Islet of Langerhans (tissue), 1 donor: ENCODE data around the gene ANKRD22.
"Not testable (repeated sequence)": the region's sequence is repeated elsewhere in the genome, so short reads cannot be mapped to it uniquely, and the experiment has no call there.

Source experiments
- FAIRE-seq: peaks from one replicate; lab custom pipeline; 2011; peaks lifted over from hg19 to GRCh38; lab: Jason Lieb, UNC

The ANKRD22 gene

DNA sequence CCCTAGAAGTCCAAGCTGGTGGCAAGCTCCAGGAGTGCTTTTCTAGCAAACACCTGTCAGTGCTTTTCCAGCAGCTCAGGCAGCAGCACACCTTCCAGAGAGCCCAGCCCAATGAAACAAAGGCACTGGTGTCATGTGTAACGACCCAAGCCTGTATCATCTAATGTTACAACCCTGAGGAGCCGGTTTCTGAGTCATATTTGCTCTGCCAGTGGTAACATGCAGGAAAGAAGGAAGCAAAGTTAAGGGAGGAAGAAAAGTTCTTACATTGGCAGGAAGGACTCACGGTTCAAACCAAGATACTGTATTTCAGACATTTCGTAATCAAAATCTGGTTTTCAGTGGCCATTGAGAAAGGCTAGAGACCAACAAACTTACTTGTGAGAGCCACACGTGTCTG is at the start of gene ANKRD22:
ANKRD22 (minus strand) TSS at position 139 of the 400 bp plus-strand sequence. CDS start 237 bp downstream, outside the sequence.
- peak; percentile 21 for FAIRE-seq

DNA sequence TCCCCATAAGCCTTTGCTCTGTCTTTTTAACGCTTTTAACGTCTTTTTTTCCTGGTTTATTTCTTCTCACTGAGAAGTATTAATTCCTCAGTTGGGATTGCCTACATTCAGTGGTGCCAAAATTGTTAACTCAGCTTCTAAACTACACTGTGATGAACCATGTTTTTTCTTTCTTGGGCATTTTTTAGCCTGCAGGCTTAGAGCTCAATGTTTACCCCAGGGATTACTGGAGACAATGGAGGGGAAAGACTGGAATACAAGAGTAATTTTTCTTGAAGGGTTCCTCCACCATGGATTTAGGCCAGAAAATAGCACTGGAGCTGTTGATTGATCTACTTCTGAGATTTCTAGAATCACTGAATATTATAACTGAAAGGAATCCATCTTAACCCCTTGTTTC is 48.2 kb upstream of the ANKRD22 start:
- FAIRE-seq: no peak

DNA sequence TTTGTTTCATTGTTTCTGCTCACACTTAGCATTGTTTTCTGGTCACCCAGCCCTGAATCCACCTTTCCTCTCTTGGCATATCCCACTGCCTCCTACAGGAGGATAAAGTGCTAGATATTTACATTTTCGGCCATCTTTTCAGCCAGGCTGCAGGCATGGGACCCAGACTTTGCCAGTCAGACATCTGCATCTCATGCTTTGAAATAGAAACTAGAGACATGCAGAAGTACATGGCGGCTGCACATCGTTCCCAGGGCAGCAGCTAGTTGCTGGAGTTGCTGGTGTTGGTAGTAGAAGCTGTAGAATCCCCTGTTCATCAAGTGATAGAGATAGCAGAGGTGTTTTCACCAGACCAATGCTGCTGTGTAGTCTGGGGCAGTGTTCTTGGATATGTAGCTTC is 47.1 kb upstream of the ANKRD22 start:
- FAIRE-seq: no peak

DNA sequence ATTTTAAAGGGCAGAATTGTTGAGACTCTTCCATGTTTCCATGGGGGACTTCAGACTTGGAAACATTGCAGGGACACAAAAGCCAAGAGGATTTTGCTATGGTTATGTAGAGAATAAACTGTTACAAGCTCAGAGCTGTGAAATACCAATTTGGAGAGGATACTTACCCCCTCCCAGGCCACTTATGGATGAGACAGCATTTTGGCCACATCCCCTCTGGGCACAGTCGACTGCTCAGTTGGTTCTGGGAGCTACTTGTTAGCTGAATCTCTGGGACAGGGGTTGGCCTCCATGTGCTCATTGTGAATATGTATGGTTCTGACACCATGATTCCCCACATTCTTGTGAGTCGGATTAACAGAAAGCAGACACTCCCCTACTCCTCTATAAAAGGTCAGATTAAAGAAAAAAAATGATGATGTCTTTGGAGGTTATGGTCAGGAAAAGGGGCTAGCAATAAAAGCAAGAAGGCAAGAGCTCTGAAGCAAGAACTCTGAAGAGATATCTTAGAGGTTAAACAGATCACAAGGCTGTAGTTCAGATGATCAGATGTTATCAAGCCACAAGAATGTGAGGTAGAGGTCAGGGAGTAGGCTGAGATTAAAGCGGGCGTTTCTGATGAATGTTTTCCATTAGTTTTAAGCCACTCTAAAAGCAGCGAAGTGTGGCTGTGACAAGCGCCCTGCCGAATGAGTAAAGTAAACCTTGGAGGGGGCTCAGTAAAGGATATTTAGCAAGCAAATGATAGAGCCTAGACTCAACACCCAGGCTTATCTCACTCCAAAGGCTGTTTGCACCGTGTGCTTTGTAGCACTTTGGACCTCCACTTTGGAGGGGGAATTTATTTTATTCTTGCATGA is 45.6 kb upstream of the ANKRD22 start:
- FAIRE-seq: peak; percentile 13

DNA sequence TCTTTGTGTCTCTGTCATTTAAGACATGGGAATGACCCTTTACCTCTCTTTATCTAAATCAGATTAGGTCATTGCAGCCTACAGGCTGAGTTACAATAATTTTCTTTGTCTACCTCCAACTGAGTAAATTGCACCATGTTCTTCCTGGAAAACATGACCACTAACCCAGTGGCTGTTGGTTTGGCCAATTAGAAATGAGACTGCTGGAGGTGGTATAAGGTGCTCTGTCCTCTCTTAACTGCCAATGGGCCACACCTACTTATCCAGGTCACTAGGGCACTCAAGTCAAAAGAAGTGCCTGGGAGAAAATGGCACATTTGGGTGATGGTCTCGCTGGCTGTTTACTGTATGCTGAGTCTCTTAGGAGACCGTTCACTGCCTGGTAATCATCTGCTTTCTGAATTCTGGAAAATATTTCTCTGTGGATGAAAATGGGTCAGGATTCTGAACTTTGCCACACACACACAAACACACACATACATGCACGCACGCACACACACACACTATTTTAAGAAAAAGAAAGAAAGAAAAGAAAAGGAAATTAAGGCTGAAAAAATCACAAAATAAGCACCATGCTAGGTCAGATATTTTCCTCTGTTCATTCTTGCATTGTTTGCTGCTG is 44.8 kb upstream of the ANKRD22 start:
- FAIRE-seq: no peak

DNA sequence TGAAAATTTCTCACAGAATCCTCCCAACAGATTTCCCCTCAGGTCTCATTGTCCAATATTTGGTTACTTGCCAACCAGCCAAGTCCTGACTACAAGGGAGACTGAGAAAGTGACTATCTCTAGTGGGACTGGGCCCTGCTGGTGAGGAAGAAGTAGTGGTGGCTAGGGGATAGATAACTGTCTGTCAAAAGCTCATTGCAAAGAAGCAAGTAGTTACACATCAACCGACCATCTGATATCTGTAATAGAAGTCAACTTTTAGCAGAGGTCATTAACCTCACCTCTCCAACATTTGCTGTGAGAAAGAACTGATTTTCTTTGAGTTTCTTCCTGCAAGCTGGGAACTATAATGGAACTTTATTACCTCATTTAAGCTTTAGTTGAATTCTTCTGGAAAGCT is 43.6 kb upstream of the ANKRD22 start:
- FAIRE-seq: no peak

DNA sequence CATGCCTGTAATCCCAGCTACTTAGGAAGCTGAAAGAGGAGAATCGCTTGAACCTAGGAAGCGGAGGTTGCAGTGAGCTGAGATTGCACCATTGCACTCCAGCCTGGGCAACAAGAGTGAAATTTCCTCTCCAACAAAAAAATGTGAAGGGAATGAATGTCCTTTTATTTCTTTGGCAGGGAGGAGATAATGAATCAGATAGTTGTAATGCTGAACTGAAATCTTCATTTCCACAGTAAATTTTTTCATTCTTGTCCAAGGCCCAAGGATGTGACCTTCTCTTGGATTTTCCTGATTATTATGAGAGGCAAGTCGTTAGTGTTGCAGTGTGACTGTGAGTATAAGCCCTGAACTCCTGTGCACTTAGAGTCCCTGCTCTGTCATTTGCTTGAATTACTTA is 42.0 kb upstream of the ANKRD22 start:
- no peak for FAIRE-seq

DNA sequence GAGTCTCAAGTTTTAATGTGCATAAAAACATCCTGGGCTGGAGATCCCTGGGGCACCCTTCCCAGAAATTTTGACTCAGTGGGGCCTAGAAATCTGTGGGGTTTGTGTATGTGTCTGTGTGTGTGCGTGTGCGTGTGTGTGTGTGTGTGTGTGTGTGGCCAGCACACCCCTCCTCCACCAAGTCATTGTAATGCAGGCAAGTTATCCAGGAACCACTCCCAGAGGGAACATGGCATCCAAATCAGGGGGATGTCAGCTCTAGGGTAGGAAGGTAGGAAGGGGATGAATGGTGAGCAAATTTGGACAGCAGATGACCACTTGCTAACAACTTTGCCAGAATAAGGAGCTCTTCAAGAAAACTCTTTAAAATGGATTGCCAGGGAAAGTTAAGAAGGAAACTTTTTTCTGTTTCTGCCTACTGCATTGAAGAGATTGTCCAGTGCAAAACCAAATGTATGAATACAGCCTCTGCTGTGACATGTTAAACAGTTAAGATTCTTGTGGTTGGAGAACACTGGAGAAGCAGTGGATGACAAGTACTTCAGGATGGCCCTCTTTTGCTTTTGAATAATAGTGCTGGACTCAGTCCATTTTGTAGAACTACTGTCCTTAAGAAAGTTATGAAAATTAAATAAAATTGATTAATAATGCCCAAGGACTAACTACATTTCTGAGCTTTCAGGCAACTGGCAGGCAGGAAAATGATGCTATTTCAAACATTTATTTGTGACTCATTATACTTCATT is 40.8 kb upstream of the ANKRD22 start:
- no peak for FAIRE-seq

DNA sequence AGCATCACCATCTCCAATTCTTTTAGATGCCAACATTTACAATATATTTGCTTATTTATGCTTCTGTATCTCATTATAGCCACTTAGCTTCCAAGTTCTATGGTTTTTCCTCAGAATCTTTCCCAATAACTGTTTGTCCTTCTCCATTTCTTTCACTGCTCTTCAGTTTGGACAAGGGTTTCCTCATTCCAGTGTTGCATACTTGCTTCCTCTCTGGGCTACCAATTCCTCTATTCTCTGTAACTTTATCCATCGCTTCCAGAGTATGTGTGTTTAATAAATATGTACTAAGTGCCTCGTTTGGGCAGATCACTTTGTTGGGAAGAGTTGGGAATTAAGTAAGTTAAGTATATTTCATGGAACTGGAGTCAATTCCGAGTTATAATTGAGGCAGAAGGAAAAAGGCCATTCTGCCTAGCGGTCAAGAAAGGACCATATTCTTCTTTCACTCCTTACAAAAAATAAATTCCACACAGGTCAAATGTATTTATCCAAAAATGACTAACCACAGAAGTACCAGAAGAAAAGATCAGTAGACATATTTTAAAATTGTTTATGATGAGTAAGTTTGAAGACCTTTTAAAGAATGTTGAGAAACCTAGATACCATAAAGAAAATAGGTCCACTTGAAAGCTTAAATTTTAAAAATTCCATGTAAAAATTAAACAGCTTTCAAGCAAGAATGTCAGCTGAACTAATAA is 39.2 kb upstream of the ANKRD22 start:
- FAIRE-seq: no peak

DNA sequence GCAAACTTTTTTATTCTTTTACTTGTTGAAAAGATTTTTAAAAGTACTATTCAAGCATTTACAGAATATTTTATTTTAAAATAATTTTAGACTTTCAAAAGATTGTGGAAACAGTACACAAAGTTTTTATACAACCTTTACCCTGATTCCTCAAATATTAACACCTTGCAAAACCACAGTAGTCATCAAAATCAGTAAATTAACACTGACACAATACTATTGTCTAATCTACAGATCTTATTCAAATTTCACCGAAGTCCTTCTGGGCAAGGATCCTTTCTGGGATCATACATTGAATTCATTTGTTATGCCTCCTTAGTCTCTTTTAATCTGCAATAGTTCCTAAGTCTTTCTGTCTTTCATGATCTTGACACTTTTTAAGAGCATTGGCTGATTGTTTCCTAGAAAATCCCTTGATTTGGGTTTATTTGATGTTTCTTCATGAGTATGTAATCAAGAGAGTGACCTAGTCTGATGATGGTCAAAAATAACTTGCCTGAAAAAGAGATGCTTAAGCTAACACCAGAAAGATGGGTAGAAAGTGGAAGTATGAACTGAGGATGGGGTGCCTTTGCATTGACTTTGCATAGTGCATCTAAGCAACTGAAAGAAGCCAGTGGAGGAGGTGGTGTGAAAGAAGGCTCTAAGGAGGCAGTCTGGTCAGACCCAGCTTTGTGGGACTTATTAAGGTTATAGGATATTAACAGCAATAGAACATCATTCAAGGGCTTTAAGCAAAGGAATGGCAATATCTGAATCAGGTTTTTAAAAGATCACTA is 38.1 kb upstream of the ANKRD22 start:
- no peak for FAIRE-seq

DNA sequence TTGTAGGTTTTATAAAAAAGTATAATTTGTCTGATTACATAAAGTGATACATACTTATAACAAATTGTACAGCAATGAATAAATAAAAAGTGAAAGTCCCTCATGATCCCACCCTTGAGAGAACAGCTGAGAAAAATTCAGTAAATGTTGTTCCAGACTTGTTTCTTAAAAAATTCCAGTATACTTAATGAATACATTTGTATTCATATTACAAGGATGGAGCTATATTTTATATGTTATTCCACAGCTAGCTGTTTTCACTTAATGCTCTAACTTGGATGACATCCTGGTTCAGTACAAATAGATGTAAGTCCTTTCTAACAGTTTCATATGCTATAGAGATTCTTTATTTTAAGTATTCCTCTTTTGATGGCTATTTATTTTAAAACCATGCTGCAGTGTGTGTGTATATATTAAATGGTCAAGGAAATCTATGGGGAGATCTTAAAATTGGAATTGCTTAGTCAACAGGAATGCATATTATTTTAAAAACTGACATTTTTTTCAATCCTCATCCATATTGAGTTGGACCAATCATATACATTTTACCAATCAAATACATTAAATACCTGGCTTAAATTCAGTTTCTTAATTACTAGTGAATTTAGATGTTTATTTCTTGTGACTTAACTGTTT is 37.3 kb upstream of the ANKRD22 start:
- FAIRE-seq: peak; percentile 9

DNA sequence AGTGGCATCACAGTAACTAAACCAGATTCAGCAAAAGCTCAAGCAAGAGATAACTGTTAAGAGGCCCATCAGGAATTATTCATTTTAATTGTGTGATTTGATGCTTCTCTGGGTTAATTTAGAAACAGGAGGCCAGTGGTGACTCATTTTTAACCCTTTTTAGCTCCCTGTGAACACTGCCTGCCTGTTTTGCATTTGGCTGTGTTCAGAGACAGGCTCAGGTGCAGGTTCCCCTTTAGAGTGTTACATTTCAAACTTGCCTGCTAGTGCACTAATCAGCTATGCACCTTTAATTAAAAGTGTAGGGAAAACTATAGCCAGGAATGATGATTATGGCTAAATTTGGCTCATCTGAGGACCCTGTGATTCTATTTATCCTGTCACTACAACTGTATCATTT is 34.9 kb upstream of the ANKRD22 start:
- peak; percentile 24 for FAIRE-seq

DNA sequence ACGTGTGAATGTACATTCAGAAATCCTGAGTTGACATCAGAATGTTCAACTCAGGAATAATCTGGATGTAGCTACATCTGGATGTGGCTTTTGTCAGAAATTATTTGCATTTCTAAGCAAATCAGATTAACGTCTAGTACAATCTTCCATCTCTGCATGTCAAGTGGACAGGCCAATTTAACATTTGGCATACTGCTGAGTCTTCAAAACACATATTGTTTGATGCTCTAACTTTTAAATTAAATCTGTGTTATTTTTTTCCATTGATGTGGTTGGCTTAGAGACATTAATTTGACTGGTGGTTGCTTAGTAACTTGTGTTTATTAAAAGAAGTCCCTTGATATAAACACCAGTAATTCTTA is 31.8 kb upstream of the ANKRD22 start:
- peak; percentile 13 for FAIRE-seq

DNA sequence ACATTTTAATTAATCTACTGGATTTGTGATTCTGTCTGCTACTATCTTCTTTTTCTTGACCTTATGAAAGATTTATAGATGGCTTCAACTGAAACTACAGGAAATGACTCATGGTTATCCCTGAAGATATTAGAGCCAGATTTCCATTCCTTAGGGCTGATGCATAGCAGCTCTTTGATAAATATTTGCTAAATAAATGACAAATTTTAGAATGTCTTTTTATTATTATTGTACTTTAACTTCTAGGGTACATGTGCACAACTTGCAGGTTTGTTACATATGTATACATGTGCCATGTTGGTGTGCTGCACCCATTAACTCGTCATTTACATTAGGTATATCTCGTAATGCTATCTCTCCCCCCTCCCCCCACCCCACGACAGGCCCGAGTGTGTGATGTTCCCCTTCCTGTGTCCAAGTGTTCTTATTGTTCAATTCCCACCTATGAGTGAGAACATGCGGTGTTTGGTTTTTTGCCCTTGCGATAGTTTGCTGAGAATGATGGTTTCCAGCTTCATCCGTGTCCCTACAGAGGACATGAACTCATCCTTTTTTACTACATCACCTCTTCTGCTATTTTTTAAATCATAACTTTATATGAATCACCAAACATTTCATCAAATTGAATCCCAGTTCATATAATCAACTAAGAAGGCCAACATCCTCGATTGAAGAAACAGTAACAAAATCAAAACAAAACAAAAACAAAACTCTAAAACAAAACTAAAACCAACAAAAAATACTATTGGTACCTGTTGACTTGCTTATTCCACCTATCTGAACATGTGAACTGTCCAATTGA is 31.2 kb upstream of the ANKRD22 start:
- not testable (repeated sequence) for FAIRE-seq

DNA sequence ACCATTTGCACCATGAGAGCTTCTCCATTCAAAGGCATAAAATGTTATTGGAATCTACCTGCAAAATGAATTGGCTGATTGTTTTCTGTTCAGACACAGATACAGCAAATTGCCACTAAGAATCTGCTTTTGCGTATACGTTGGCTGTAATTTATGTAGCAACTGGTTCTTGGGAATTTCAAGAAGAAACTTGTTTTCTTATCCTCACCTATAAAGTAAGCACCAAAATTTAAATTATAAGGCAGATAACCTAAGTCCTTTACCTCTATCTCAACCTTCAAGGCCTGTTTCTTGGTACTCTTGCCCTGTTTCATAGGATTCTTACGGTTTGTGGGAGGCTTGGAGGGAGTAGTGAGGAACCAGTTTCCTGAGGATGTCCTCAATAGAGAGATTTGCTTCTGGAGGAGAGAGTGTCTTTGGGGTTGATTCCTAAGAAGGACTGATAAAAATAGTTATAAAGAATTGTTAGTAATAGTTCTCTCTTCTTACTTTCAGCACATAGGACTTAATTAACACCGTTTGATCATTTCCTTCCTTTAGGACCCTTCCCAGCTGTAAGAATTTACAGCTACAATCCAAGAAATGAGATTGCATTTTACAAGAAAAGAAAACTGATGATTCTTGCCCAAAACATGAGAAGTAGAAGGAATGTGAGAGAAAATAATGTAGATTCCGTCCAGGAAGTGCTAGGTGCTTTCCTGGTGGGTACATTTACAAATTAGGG is 30.4 kb upstream of the ANKRD22 start:
- FAIRE-seq: no peak

DNA sequence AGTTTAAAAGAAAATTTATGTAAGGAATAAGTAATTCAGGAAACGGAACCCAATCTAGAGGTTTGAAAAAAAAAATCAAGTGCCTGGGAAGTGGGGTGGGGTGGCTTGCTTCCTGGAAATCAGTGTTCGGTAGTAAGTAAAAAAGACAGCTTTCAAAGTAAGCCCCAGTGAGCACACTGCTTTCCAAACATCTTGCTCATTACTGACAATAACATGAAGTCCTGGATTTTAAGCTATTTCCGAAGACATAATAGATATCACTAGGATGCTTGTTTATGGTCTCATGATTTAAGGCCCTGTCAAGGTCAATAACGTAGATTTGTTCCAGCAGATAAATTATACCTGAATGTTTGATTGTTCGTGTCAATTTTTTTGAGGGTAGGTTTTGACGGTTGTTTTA is 29.7 kb upstream of the ANKRD22 start:
- peak; percentile 24 for FAIRE-seq

DNA sequence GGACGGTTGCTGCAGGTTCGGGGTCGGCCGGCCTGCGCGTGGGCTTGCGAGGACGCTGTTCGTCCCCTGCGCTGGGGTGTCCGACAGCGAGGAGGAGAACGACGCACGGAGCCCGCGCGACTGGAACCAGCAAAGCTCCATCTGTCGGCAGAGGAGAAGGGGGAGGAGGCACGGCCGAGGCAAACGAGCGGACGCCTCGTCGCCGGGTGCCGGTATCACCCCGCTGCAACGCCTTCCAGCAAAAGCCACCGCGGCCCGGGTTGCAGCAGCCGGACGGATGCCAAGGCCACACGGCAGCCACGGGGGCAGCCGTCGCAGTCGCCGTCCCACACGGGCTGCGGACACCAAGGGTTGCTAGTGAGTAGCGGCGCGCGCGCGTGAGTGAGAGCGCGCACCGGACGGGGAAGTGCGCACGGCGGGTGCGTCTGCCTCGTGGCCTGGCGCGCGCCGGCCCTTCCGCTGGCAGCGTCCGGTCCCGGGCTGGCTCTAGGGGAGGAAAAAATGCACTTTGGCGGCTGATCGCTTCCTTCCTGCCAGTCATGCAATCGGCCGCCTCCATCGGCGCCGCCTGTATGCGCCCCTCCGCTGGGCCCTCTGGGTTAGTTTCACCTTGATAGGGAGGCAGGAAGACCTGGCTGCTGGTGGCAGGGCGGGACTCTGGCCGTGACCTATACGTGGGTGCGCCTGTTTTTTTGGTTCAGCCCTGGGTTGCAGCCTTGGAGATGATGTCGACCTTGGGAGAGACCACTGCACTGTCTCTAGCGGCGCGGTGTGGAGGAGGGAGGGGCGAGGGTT is 28.8 kb upstream of the ANKRD22 start:
- FAIRE-seq: no peak

DNA sequence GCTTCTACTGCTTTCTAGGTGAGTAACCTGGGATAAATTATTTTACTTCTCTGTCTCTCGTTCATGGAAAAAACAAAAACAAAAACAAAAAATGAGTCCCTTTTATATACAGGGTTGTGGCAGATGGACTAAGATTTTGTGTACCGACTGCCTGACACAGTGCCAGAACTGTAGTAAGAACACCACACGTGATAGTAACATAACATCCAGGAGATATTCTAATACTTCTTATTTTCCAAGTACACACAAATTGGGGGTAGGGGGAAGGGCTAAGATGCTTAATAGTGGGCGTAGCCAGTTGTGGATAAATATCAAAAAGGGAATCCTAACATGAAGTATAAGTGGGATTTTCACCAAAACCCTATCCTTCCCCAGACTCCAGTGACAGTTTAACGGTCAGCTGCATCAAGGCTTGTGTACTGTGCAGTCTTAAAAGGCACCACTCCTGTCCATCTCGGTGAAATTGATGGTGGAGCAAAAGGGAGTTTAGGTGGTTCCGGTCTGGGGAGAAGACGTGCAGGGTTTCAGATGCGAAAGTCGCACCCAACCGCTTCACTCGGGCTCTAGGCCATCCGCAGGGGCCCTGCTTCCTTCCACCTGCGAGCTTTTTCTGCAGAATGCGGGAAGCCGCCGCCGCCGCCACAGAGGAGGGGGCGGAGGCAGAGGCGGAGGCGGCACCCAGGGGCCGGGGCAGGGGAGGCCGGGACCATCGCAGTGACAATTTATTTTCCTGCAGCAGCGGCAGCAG is 28.1 kb upstream of the ANKRD22 start, which contains the start of gene STAMBPL1:
STAMBPL1 (plus strand) TSS at position 712 of the 748 bp plus-strand sequence. CDS start 21,464 bp downstream, outside the sequence.
- no peak for FAIRE-seq
